Measurements from ENCODE around the gene UFC1.

Gene UFC1

DNA sequence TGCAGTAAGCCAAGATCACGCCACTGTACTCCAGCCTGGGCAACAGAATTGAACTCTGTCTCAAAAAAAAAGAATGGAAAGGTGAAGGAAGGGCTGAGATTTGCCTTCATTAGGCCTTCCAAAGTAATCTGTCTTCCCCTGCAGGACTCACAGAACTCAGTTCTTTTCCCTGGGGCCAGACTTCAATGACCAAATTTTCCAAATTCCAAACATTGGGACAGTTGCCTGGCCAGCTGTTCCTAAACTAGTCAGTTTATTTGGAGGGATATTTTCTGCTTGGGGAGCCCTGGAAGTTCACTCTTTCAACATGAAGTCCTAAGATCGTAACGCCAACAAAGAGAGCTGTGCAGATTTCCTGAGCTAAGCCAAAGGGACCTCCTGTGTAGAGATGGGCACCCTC is 15.9 kb upstream of the UFC1 start:
- no peak for DNase-seq

DNA sequence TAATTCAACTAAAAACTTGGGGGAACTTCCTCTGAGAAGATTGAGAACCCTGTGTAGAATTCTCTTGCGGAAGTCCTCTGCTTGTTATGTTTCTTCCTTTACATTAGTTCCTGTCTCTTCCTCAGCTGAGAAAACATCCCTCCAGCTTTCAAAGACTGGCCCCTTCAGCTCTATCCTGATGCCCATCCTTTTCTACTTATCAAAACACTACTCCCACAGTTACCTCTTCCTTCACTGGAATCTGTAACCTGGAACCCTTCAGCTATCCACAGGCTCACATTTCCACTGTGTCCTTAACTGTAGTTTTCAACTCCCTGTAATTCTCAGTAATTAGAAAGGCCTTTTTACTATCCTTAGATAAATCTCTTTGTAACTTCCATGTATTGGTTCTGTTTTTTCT is 15.3 kb upstream of the UFC1 start:
- DNase-seq: no peak

DNA sequence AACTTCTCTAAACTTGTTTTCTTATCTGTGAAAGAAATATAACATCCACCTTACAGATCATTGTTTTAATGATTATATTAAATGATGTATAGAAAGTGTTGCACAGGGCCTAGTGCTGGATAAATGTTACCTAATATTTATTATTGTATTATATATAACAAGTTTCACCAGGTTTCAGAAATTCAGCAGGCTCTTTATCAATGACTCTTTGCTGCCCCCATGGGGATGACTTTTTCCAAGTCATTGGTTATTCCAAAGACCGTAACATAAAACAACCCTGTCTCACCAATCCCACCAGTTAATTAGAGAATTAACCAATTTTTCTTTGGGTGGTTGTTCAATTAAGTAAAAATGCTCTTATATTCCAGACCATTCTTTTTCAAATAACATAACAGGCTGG is 14.0 kb upstream of the UFC1 start:
- no peak for DNase-seq

DNA sequence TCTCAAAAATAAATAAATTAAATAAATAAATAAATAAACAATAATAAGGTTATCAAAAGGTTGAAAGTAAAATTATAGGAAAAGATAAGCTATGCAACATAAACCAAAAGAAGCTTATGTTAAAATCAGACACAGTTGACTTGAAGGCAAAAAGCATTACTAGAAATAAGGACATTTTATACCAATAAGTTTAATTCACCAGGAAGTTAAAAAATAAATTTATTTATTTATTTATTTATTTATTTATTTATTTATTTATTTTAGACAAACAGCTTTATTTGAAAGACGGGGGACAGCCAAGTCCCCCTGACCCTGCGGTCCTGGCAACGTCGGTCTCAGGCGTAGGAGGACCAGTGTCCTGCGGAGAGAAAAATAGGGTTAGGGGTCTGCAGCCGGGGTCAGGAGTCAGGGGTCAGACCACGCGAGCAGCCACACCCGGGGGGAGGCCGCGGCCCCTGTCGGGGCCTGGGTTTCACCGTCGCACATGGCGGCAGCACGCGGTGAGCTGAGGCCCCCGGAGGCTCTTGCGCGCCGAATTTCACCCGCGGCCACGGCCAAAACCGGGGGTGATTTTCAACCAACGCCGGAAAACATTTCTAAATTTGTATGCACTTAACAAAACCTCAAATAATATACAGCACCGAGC is 12.9 kb upstream of the UFC1 start:
- DNase-seq: no peak

DNA sequence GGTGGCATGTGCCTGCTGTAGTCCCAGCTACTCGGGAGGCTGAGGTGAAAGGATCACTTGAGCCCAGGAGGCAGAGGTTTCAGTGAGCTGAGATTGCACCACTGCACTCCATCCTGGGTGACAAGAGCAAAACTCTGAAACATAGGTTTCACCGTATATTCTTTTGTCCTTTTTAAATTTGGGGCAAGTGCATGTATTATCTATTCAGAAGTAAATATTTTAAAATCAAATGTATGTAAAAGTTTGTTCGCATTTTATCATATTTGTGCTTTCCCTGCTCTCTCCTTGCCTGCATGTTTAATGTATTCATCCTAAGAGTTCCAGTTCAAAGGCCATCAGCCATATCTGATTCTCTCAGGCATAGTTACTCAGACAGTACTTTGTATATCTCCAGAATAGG is 7.9 kb upstream of the UFC1 start:
- no peak for DNase-seq

DNA sequence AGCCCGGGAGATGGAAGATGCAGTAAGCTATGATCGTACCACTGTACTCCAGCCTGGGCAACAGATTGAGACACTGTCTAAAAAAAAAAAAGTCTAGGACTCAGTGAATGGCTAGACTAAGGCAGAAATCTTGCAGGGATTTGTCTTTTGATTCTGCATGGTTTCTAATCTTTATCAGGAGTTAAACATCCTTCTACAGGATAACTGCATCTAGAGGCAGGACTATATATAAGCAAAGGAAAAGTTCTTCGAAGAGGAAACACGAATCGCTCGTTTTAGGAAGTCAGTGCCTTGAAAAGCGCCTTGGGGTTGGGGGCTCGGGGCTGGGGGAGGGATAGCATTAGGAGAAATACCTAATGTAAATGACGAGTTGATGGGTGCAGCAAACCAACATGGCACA is 602 bp upstream of the UFC1 start:
- DNase-seq: no peak

DNA sequence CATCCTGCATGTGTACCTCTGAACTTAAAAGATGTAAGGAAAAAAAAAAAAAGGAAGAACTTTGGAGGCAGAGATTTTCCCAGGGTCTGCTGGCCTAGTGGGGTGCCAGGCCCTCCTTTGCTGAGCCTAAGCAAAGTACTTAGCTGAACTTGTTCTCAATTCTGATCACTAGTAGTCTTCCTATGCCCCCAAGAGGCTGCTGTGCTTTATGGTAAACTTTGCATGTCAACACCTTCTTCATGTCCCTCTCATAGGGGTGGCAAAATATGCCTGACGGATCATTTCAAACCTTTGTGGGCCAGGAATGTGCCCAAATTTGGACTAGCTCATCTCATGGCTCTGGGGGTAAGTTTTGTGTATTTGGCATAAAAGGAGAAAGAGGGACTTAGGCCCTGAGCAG is 4.1 kb downstream of the UFC1 start:
- DNase-seq: no peak

DNA sequence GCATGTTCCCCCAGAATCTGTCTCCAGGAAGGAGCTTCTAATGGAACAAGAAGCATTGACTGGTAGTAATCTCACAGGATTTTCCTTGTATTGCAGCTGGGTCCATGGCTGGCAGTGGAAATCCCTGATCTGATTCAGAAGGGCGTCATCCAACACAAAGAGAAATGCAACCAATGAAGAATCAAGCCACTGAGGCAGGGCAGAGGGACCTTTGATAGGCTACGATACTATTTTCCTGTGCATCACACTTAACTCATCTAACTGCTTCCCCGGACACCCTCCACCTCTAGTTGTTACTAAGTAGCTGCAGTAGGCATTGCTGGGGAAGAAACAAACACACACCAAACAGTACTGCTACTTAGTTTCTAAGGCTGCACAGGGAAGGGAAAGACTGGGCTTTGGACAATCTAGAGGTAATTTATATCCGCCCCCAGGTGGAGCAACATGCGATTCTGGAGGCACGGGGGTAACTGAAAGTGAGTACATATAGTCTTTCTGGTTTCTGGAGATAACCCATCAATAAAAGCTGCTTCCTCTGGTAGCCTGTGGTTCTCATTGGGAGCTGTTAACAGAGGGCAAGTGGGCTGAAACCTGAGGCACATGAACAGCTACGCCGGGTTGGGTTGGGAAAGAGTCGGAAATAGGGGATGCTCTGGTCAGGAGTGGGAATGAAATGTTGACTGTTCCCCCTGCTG is 4.7 kb downstream of the UFC1 start:
- DNase-seq: no peak

DNA sequence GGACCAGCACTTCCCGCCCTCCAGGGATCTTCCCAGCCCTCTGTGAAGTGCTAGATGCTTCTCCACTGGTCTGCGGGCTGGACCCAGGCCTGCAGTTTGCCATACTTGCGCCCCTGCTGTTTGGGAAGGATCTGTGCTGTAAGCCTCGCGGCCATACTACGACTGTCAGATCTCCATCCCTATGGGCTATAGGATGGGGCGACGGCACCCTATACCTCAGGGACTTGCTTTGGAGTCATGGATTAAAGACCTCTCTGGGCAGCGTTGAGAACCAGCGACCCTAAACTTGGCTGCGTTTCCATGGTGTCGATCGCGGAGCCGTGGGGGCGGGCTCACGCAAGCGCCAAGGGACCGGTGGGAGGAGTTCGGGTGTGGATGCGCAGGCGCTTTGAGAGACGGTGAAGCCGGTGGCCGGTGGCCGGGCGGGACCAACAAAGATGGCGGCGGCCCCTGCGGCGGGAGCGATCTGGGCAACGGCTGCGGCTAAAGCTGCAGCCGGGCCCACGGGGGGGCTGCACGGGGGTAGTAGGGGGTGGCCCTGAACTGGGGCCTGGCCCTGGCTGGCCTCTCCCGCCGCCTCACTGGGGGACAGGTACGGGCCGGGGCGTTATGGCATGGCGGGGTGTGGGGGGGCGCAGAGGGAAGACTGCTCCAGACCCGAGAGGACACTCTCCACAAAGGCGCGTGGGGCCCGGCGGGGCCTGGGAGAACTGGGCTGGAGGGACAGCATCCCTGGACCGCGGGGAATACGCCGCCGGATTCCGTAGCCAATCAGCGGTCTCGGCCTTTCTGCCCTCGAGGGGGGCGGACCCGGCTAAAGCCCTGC is 5.5 kb downstream of the UFC1 start, which contains the start of gene USP21:
Gene USP21 (plus strand): TSS at position 414 of the 826 bp plus-strand sequence. CDS start 1,141 bp downstream, outside the sequence.
- peak; percentile 95 for DNase-seq

DNA sequence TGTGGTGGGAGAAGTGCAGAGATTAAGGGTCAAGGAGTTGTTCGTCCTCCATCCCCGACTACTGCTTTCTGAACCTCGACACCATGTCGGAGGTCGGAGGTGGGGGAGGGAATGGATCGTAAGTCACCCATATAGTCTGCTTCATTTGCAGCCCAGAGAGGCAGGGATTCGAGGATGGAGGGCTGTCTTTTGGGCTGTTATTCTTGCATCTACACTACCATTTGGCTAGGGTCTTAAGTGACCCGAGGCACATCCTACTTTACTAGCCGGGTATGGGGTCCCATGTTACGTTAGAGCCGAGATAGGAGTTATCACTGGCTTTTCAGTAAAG is 6.1 kb downstream of the UFC1 start:
- no peak for DNase-seq

DNA sequence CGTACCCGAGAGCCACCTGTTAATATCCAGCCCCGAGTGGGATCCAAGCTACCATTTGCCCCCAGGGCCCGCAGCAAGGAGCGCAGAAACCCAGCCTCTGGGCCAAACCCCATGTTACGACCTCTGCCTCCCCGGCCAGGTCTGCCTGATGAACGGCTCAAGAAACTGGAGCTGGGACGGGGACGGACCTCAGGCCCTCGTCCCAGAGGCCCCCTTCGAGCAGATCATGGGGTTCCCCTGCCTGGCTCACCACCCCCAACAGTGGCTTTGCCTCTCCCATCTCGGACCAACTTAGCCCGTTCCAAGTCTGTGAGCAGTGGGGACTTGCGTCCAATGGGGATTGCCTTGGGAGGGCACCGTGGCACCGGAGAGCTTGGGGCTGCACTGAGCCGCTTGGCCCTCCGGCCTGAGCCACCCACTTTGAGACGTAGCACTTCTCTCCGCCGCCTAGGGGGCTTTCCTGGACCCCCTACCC is 6.9 kb downstream of the UFC1 start:
- DNase-seq: no peak

DNA sequence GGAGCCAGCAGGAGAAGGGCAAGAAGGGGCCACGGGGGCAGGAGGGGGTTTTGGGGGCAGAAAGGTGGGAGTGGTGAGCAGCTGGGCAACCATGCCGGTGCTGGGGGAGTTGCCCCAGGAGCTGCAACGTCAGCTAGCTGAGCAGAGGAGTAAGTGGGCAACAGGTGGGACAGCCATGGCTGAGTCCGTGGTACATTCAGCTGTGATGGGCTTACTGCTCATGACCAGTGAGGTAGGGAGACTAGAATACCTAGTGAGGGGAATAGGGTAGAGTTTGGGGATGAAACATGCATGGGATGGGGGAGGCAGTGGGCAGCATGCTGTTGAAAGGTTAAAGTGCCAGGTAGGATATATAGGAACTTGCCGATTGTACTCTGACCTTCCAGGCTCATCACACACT is 7.9 kb downstream of the UFC1 start:
- DNase-seq: no peak

DNA sequence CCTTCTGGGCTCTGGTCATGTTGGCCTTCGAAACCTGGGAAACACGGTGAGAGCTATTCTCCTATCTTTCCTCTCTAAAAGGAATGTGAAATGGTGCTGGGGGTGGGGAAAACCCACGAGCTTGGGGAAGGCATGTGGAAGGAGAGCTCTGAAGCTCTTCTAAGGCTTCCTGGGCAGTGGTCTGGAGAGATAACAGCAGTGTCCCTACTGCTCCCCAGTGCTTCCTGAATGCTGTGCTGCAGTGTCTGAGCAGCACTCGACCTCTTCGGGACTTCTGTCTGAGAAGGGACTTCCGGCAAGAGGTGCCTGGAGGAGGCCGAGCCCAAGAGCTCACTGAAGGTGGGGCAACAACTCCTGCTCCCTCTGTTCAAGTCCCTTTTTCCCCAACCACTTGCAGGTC is 8.3 kb downstream of the UFC1 start:
- no peak for DNase-seq

DNA sequence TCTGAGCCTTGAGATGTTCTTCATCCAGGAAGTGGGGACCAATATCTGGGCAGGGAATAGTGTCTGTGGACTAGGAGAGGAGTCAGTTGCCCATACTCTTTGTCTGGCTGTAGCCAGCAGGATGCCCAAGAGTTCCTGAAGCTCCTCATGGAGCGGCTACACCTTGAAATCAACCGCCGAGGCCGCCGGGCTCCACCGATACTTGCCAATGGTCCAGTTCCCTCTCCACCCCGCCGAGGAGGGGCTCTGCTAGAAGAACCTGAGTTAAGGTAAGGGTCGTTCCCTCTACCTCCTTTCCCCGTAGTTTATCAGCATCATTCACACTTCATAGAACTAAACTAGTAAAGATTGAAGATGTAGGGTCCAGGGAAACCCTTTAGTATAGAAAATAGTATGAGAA is 9.0 kb downstream of the UFC1 start:
- DNase-seq: no peak

DNA sequence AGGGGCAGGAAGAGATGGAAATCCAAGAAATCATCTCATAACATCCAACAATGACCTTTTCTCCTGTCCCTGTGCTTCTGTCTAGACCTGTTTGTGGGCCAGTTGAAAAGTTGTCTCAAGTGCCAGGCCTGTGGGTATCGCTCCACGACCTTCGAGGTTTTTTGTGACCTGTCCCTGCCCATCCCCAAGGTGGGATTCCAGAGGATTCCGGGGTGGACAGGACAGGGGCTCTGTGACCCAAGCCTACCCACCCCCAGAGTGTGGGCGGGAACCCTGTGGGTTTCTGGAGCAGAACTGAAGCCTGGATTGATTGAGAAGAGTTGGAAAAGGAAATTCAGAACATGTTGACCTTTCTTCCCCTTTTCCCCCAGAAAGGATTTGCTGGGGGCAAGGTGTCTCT is 10.0 kb downstream of the UFC1 start:
- DNase-seq: no peak

DNA sequence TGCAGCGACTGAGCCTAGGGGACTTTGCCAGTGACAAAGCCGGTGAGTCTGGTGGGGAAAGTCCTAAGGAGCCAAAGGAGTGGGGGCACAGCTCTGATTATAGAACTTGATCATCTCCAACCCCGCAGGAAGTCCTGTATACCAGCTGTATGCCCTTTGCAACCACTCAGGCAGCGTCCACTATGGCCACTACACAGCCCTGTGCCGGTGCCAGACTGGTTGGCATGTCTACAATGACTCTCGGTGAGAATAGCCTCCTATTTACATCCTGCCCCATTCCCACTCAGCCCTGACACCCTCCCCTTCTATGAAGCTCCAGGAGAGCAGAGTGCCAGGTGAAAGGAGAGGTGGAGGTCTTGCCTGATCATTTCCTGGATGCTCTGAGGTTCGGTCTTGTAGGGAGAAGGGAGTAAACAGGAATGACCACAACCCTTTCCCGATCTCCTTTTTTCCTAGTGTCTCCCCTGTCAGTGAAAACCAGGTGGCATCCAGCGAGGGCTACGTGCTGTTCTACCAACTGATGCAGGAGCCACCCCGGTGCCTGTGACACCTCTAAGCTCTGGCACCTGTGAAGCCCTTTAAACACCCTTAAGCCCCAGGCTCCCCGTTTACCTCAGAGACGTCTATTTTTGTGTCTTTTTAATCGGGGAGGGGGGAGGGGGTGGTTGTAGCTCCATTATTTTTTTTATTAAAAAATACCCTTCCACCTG is 11.3 kb downstream of the UFC1 start:
- DNase-seq: no peak

DNA sequence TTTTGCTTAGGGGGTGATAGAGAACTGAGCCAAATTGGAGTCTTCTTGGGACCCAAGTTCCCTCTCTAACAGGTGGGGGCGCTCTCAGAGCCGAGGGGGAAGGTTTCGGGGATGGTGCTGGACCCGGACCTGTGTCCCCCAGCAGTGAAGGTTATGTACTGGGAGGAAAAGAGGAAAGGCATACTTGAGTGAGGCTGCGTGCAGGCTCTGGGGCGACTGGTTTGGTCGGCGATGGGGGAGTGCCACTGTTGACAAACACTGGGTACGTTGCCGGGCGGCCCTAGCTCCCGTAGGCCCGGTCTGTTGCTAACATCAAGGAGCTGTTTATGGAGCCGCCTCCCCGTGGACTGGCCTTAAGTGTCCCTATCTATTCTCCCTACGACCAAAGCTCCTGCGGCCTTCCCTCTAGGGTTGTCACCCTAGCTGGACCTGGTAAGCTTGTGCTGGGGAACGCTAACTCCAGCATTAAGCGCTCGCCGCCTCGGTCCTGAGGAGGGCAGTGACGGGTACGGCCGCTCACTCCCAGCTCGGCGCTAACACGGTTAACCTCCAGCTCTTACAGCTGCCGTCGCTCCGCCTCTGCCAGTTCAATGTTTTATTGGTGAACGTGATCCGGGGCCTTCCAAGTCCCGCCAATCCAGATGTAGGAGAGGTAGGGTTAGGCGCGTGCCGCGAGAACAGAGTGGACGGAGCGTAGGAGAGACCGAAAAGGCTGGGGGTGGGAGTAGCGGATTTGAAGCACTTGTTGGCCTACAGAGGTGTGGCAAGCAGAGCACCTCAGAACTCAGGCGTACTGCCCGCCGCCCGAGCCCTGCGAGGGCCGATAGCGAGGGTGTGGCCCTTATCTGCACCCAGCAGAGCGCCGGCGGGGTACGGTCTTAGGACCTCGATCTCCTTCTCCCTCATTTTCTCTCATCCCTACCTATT is 12.2 kb downstream of the UFC1 start, which contains the start of gene PPOX:
Gene PPOX (plus strand): TSS at position 685 of the 927 bp plus-strand sequence. CDS start 422 bp downstream, outside the sequence.
- peak; percentile 98 for DNase-seq

DNA sequence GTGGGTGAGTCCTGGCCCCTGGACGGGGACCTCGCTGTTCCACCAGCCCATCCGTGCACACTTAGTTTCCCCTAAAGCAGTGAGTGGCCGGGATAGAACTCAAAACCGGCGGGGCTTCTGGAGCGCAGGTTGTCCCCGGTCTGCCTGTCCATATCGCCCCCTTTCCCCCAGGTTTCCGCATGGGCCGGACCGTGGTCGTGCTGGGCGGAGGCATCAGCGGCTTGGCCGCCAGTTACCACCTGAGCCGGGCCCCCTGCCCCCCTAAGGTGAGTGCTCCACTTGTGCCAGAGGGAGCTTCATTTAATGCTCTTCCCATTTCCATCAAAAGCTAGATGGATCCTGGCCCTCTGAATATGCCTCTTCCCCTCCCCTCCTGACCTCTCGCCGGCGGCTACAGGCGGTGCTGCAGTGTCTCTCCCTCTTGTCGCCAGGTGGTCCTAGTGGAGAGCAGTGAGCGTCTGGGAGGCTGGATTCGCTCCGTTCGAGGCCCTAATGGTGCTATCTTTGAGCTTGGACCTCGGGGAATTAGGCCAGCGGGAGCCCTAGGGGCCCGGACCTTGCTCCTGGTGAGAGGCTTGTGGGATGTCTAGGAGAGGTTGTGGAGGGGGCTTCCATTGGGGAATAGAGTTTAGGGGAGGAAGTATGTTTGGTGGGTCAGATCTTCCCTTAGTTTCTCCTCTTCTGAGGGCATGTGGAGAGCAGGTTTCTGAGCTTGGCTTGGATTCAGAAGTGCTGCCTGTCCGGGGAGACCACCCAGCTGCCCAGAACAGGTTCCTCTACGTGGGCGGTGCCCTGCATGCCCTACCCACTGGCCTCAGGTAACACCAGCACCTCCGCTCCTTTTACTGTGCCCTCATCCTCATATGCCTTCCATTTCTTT is 13.1 kb downstream of the UFC1 start:
- no peak for DNase-seq

DNA sequence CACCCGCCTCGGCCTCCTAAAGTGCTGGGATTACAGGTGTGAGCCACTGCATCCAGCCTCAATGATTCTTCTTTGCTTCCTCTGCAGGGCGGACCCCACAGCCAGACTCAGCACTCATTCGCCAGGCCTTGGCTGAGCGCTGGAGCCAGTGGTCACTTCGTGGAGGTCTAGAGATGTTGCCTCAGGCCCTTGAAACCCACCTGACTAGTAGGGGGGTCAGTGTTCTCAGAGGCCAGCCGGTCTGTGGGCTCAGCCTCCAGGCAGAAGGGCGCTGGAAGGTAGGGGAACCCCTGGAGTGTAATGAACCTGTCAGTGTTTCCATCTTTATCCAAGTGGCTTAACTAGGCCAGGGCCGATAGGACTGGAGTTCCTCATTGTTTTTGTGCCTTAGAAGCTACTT is 15.1 kb downstream of the UFC1 start:
- DNase-seq: no peak

DNA sequence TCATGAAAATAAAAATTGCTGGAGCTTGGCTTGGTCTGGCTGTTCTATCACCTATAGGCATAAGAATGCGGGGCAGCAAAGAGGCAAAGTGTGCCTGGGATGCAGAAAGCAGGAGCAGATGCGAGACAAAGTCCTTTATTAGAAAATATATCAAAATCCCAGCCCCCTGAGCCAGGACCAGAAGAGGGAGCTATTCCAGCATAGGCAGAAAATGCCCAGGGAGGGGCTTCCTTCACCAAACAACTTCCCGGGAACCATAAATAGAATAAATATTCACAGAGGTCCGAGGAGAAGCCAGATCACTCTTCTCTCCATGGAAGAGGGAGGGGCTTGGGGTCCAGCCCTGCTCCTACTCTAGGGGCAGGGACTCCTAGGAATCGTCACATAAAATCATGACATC is 17.4 kb downstream of the UFC1 start:
- no peak for DNase-seq

DNA sequence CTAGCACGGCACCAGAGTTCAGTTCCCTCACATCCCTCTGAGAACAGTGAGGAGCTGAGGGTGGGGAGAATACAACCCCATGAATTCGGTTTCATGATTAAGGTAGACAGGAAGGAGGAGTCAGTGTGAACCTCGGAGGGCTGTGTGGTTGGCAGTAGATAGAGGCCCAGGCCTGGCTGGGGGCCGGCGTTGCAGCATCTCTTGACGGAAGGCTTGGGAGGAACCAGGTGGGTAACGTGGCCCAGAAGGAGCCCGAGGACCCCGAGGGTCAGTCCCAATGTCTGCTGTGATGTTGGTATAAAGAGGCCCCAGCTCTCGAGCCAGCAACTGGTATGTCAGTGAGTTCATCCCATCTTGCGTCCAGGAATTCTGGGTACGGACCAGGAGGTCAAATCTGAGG is 17.9 kb downstream of the UFC1 start:
- DNase-seq: no peak
